GM12878 (cell line): ENCODE measurements around the gene AXIN1. TPM values are rescaled to one million over a fixed set of nuclear protein-coding genes. Genes with fewer than 3 reads are reported as not detected.

Source experiments
- ATAC-seq: fragments of 200-7000 bp; cut with Tn5 transposase; 3 replicates; pipeline ENCODE4 v1.9.1; 2020; ENCODE audit warnings: mild to moderate bottlenecking, moderate library complexity
- BruUV-seq: library from RNA; stranded (reverse); fragments of 400-500 nt; replicated peaks from 2 replicates; lab custom pipeline; 2021; lab: Mats Ljungman, UMichigan
- CTCF ChIA-PET: fragments of 300-600 bp; sonication (Branson Sonifier 250); formaldehyde crosslinking; extraction: SDS; loops from one replicate; lab custom pipeline; 2021; ENCODE audit warnings: inconsistent platforms; lab: Yijun Ruan, JAX
- POLR2A ChIA-PET: fragments of 350-600 bp; formaldehyde crosslinking; extraction: SDS; loops from one replicate; lab custom pipeline; 2021; ENCODE audit warnings: inconsistent platforms; lab: Charles Lee
- RAD21 ChIA-PET: fragments of 300-600 bp; sonication (Branson Sonifier 250); formaldehyde crosslinking; loops from one replicate; lab custom pipeline; 2023; ENCODE audit warnings: antibody characterized with exemption; ENCODE audit not compliant: unreplicated experiment; lab: Charles Lee
- SMC1A ChIA-PET: fragments of 300-600 bp; sonication (Branson Sonifier 250); formaldehyde crosslinking; loops from one replicate; lab custom pipeline; 2023; ENCODE audit not compliant: unreplicated experiment, uncharacterized antibody; lab: Charles Lee
- DNase-seq: peaks from one replicate; pipeline ENCODE4 v3.0.0-alpha.2; 2011; ENCODE audit warnings: low read depth, low spot score
- FAIRE-seq: peaks from 3 replicates; lab custom pipeline; 2011; peaks lifted over from hg19 to GRCh38; lab: Jason Lieb, UNC
- H2AFZ ChIP-seq: 2 replicates; pipeline ENCODE4 v1.6.0; 2011; ENCODE audit warnings: low read depth, low read length, control low read depth; ENCODE audit not compliant: control insufficient read depth
- H3K27ac ChIP-seq: 2 replicates; pipeline ENCODE4 v1.5.1; 2011; ENCODE audit warnings: control low read depth; ENCODE audit not compliant: control insufficient read depth, insufficient read depth
- H3K27me3 ChIP-seq, 2 experiments: replicated peaks in 1 of 2; 2 replicates each; pipeline versions ENCODE4 v1.6.0 to v1.6.1; 2011; ENCODE audit warnings: low read length in 1 of 2; ENCODE audit not compliant: control insufficient read depth in 2 of 2, insufficient read depth in 2 of 2
- H3K36me3 ChIP-seq, 2 experiments: 2 replicates each; pipeline ENCODE4 v1.5.1; 2011; ENCODE audit warnings: low read length in 1 of 2; ENCODE audit not compliant: control insufficient read depth in 2 of 2, insufficient read depth in 2 of 2
- H3K4me1 ChIP-seq: 2 replicates; pipeline ENCODE4 v1.6.1; 2011; ENCODE audit warnings: mild to moderate bottlenecking, low read length, moderate library complexity, mixed read lengths; ENCODE audit not compliant: control insufficient read depth, insufficient read depth
- H3K4me2 ChIP-seq: 2 replicates; pipeline ENCODE4 v1.6.0; 2011; ENCODE audit warnings: control low read depth; ENCODE audit not compliant: control insufficient read depth, insufficient read depth
- H3K4me3 ChIP-seq: fragments of 200-600 bp; sonication (generic); 2 replicates; pipeline ENCODE4 v1.5.1; 2016
- H3K79me2 ChIP-seq: 2 replicates; pipeline ENCODE4 v1.6.0; 2011; ENCODE audit warnings: low read length; ENCODE audit not compliant: control insufficient read depth, insufficient read depth
- H3K9ac ChIP-seq: 2 replicates; pipeline ENCODE4 v1.8.0; 2011; ENCODE audit warnings: low read length, control low read depth, mixed read lengths; ENCODE audit not compliant: control insufficient read depth, insufficient read depth
- H3K9me3 ChIP-seq: replicated peaks from 3 replicates; pipeline ENCODE4 v1.5.1; 2011; ENCODE audit warnings: mild to moderate bottlenecking, low read length; ENCODE audit not compliant: control insufficient read depth, insufficient read depth
- H4K20me1 ChIP-seq: 2 replicates; pipeline ENCODE4 v1.6.0; 2011; ENCODE audit not compliant: control insufficient read depth, insufficient read depth
- BRCA1 ChIP-seq: IDR thresholded peaks from 2 replicates; pipeline ENCODE4 v1.6.1; 2011; ENCODE audit warnings: low read depth, low read length, improper control_type of control experiment
- CBX5 ChIP-seq: sonication (generic); IDR thresholded peaks from 2 replicates; pipeline ENCODE4 v1.6.1; 2016; ENCODE audit warnings: low read depth, moderate library complexity, mild to moderate bottlenecking, inconsistent platforms
- CUX1 ChIP-seq: IDR thresholded peaks from 2 replicates; pipeline ENCODE4 v1.6.1; 2012; ENCODE audit warnings: improper control_type of control experiment, low read depth, low read length; ENCODE audit not compliant: insufficient replicate concordance
- E2F4 ChIP-seq: IDR thresholded peaks from 2 replicates; pipeline ENCODE4 v1.6.1; 2012; ENCODE audit warnings: low read depth, low read length, improper control_type of control experiment
- JUND ChIP-seq: IDR thresholded peaks from 2 replicates; pipeline ENCODE4 v1.6.1; 2012; ENCODE audit warnings: low read depth, mild to moderate bottlenecking, low read length, improper control_type of control experiment, moderate library complexity
- MEF2A ChIP-seq: IDR thresholded peaks from 2 replicates; pipeline ENCODE4 v1.6.1; 2011; ENCODE audit warnings: low read depth, mild to moderate bottlenecking, low read length, moderate library complexity; ENCODE audit not compliant: insufficient read depth
- NR2F1 ChIP-seq: fragments of 450-650 bp; conservative IDR thresholded peaks from 2 replicates; pipeline ENCODE4 v1.6.1; 2017; ENCODE audit warnings: mild to moderate bottlenecking
- RUNX3 ChIP-seq: IDR thresholded peaks from 2 replicates; pipeline ENCODE4 v1.6.1; 2012; ENCODE audit warnings: low read length, inconsistent platforms
- SPI1 ChIP-seq: IDR thresholded peaks from 2 replicates; pipeline ENCODE4 v1.6.1; 2011; ENCODE audit warnings: low read depth, mild to moderate bottlenecking, low read length, moderate library complexity, borderline replicate concordance; ENCODE audit not compliant: insufficient read depth
- SUZ12 ChIP-seq: fragments of 200-600 bp; sonication (generic); IDR thresholded peaks from one replicate; pipeline ENCODE4 v1.6.1; 2018; ENCODE audit warnings: antibody characterized with exemption, mild to moderate bottlenecking; ENCODE audit not compliant: unreplicated experiment
- ZBTB33 ChIP-seq: fragments of 450-650 bp; IDR thresholded peaks from 2 replicates; pipeline ENCODE4 v1.6.1; 2017; ENCODE audit warnings: mild to moderate bottlenecking
- ZNF384 ChIP-seq: IDR thresholded peaks from 2 replicates; pipeline ENCODE4 v1.6.1; 2012; ENCODE audit warnings: low read depth, mild to moderate bottlenecking, low read length, improper control_type of control experiment, borderline replicate concordance
- ZNF592 ChIP-seq: fragments of 450-650 bp; IDR thresholded peaks from 2 replicates; pipeline ENCODE4 v1.6.1; 2017; ENCODE audit warnings: mild to moderate bottlenecking, moderate library complexity
- whole genome bisulfite sequencing: methylation state at CpG from one replicate; pipeline ENCODE4 v1.1.6; 2016; ENCODE audit warnings: low lambda C conversion rate; ENCODE audit not compliant: insufficient replicate concordance, insufficient coverage; ENCODE audit errors: missing lambda C conversion rate; 5-methylcytosine and 5-hydroxymethylcytosine counted together
- in situ Hi-C: fragments of 300-500 bp; cut with MboI; formaldehyde crosslinking; loops from 9 replicates; pipeline ENCODE4 v1.14.3; 2018; ENCODE audit warnings: mixed read lengths
- intact Hi-C: fragments of 100-400 bp; cut with micrococcal nuclease; formaldehyde crosslinking; loops from one replicate; pipeline ENCODE4 v1.14.2; 2022; ENCODE audit not compliant: unreplicated experiment
- polyA plus RNA-seq, 11 experiments: library from polyadenylated mRNA; depleted of rRNA in 4 of 11; unstranded in 6 of 11; stranded (reverse) in 5 of 11; fragments of >200 nt; fragmentation: Nextera tagmentation in 4 of 11; fragmentation: Illumina TruSeq in 1 of 11; extraction: Ambion mirVana in 4 of 11; extraction: Trizol in 1 of 11; gene quantifications; 1 replicate in 1 of 11; 2 replicates in 10 of 11; pipeline versions ENCODE4 v1.2.1 to v1.2.3, GENCODE V29; 2011 to 2016; ENCODE audit warnings: inconsistent platforms in 2 of 11, missing spikeins in 2 of 11, low read depth in 1 of 11
- total RNA-seq, 4 experiments: library from RNA; depleted of rRNA in 3 of 4; stranded (reverse); fragments of >200 nt in 3 of 4; fragmentation: Illumina TruSeq in 1 of 4; extraction: Trizol in 1 of 4; gene quantifications; 2 replicates each; pipeline versions ENCODE4 v1.2.1 to v1.2.3, GENCODE V29; 2013 to 2021

The AXIN1 gene
- total and polyA plus RNA-seq, 10 of the 15 experiments (the other 5 are each of a cell fraction or from before 2014, with no cell fraction given): 0.26 to 27.1 (median 7.7) TPM

GRCh38 chr16:324201-324450, 28.4 kb downstream of the AXIN1 start:
- no peaks in the 10 kb centered on the region for H3K27me3 ChIP-seq
- H4K20me1 ChIP-seq: no peaks in the 10 kb centered on the region
- in situ Hi-C loops: no loop called here
- H3K9me3 ChIP-seq: no peaks in the 10 kb centered on the region
- ChIA-PET RAD21 (no interaction called here), SMC1A (interaction anchor here (1.2 to 2.5 kb wide), 2 partner anchors 26 to 96 kb away, joined by 3 to 9 read pairs; no protein-coding TSS in a partner anchor), POLR2A (no interaction called here), CTCF (no interaction called here)
- H3K9ac ChIP-seq: no peak overlapping the region
- DNase-seq (no peak), ATAC-seq (no peak), FAIRE-seq (no peak)
- H3K27ac ChIP-seq: no peak overlapping the region
- H3K79me2 ChIP-seq: peaks cover 19% of the 10 kb centered on the region
- H3K36me3 ChIP-seq: peaks cover 3 to 4% of the 10 kb centered on the region in 2 experiments; a peak in 2 of 4 replicates
- no TSS peak for BruUV-seq
- no peak overlapping the region for H3K4me3 ChIP-seq
- intact Hi-C loops: no loop called here
- no peak overlapping the region for H3K4me2 ChIP-seq
- no peak overlapping the region for H2AFZ ChIP-seq
- 96% methylated on average over 17 of the region's 17 CpGs for WGBS
- peaks cover 27% of the 10 kb centered on the region for H3K4me1 ChIP-seq
- TF ChIP-seq NR2F1 (no peak), CBX5 (no peak), CUX1 (no peak), JUND (no peak), ZNF592 (no peak), BRCA1 (no peak), SPI1 (no peak), MEF2A (no peak), ZBTB33 (no peak), SUZ12 (no peak), E2F4 (no peak), RUNX3 (no peak), ZNF384 (no peak)
